KOPT-K1 (cell line): ENCODE data around the gene FUT7.

Source experiments
- H3K27ac ChIP-seq: fragments of 200-600 bp; sonication (generic); 2 replicates; pipeline ENCODE4 v1.5.1; 2016; ENCODE audit warnings: antibody characterized with exemption, mild to moderate bottlenecking, low read depth, low read length; ENCODE audit not compliant: poor library complexity, severe bottlenecking
- H3K36me3 ChIP-seq: fragments of 200-600 bp; sonication (generic); 2 replicates; pipeline ENCODE4 v1.5.1; 2017; ENCODE audit warnings: antibody characterized with exemption, mild to moderate bottlenecking, low read length, moderate library complexity; ENCODE audit not compliant: insufficient read depth
- H3K9me3 ChIP-seq: fragments of 200-600 bp; sonication (generic); 2 replicates; pipeline ENCODE4 v1.5.1; 2017; ENCODE audit warnings: antibody characterized with exemption, low read length, mild to moderate bottlenecking; ENCODE audit not compliant: insufficient read depth, poor library complexity, severe bottlenecking

The FUT7 gene

GRCh38 chr9:137056739-137057415 is 25.0 kb upstream of the FUT7 start:
- H3K27ac ChIP-seq, result no peak overlapping the region
- H3K36me3 ChIP-seq, result no peaks in the 10 kb centered on the region
- H3K9me3 ChIP-seq, result no peaks in the 10 kb centered on the region

- Histone ChIP-seq H3K27ac (no peak overlapping the region), H3K36me3 (no peaks in the 10 kb centered on the region), H3K9me3 (no peaks in the 10 kb centered on the region)
Observed at GRCh38 chr9:137055385-137056364, 23.8 kb upstream of the FUT7 start.

GRCh38 chr9:137054932-137055384 is 23.1 kb upstream of the FUT7 start:
- Histone ChIP-seq H3K36me3 (no peaks in the 10 kb centered on the region), H3K9me3 (no peaks in the 10 kb centered on the region), H3K27ac (no peak overlapping the region)

GRCh38 chr9:137053944-137054931 is 22.4 kb upstream of the FUT7 start, which contains the start of gene ENTPD2:
Gene ENTPD2 (minus strand): TSS chr9:137054061. CDS start chr9:137053997, 64 bp downstream.
- Histone ChIP-seq H3K9me3 (no peaks in the 10 kb centered on the region), H3K36me3 (no peaks in the 10 kb centered on the region), H3K27ac (no peak within 1 kb of the TSS)

- no peaks in the 10 kb centered on the region for H3K9me3 ChIP-seq
- H3K27ac ChIP-seq, result no peak overlapping the region
- H3K36me3 ChIP-seq, result no peaks in the 10 kb centered on the region
Observed at GRCh38 chr9:137052998-137053943, 21.4 kb upstream of the FUT7 start.

- Histone ChIP-seq H3K27ac (no peak overlapping the region), H3K9me3 (no peaks in the 10 kb centered on the region), H3K36me3 (no peaks in the 10 kb centered on the region)
Observed at GRCh38 chr9:137052293-137052692, 20.4 kb upstream of the FUT7 start.

- Histone ChIP-seq H3K36me3 (no peaks in the 10 kb centered on the region), H3K27ac (no peak overlapping the region)
Observed at GRCh38 chr9:137051145-137051724, 19.3 kb upstream of the FUT7 start.

GRCh38 chr9:137050570-137050969 is 18.7 kb upstream of the FUT7 start:
- Histone ChIP-seq H3K27ac (no peak overlapping the region), H3K9me3 (no peaks in the 10 kb centered on the region), H3K36me3 (no peaks in the 10 kb centered on the region)

More at GRCh38 chr9:137051145-137051724, 19.3 kb upstream of the FUT7 start:
- no peaks in the 10 kb centered on the region for H3K9me3 ChIP-seq

GRCh38 chr9:137049544-137050449 is 17.9 kb upstream of the FUT7 start:
- H3K27ac ChIP-seq, result no peak overlapping the region
- no peaks in the 10 kb centered on the region for H3K9me3 ChIP-seq
- no peaks in the 10 kb centered on the region for H3K36me3 ChIP-seq

GRCh38 chr9:137048655-137049543 is 17.0 kb upstream of the FUT7 start:
- no peak overlapping the region for H3K27ac ChIP-seq
- H3K9me3 ChIP-seq, result no peaks in the 10 kb centered on the region
- no peaks in the 10 kb centered on the region for H3K36me3 ChIP-seq

GRCh38 chr9:137046088-137046787 is 14.3 kb upstream of the FUT7 start, which contains the start of gene NPDC1:
Gene NPDC1 (minus strand): TSS chr9:137046177. CDS start chr9:137045989, 188 bp downstream.
- no peaks in the 10 kb centered on the region for H3K36me3 ChIP-seq
- H3K27ac ChIP-seq, result no peak within 1 kb of the TSS
- no peaks in the 10 kb centered on the region for H3K9me3 ChIP-seq
